Fibroblast of lung (primary cell): ENCODE data around the gene SLC39A8. TPM values are rescaled to one million over a fixed set of nuclear protein-coding genes. Genes with fewer than 3 reads are reported as not detected.

Experiments
- DNase-seq, 2 donors: peaks; one replicate each; pipeline versions ENCODE4 v3.0.0 to v3.0.0-alpha.2; 2010; ENCODE audit warnings: low read depth in 2 of 2
- H2AFZ ChIP-seq: 2 replicates; pipeline ENCODE4 v1.5.1; 2012; ENCODE audit warnings: low read length, control low read depth, inconsistent platforms
- H3K27ac ChIP-seq: 2 replicates; pipeline ENCODE4 v1.5.1; 2011; ENCODE audit warnings: low read length, control low read depth; ENCODE audit not compliant: insufficient read depth
- H3K27me3 ChIP-seq: 2 replicates; pipeline ENCODE4 v1.5.1; 2011; ENCODE audit warnings: mild to moderate bottlenecking, low read length; ENCODE audit not compliant: control insufficient read depth, insufficient read depth
- H3K36me3 ChIP-seq: 2 replicates; pipeline ENCODE4 v1.5.1; 2011; ENCODE audit warnings: low read length; ENCODE audit not compliant: control insufficient read depth, insufficient read depth
- H3K4me1 ChIP-seq: 2 replicates; pipeline ENCODE4 v1.5.1; 2011; ENCODE audit warnings: low read length; ENCODE audit not compliant: control insufficient read depth, insufficient read depth; ENCODE audit errors: extremely low read depth
- H3K4me2 ChIP-seq: 2 replicates; pipeline ENCODE4 v1.5.1; 2011; ENCODE audit warnings: low read length, control low read depth; ENCODE audit not compliant: insufficient read depth; ENCODE audit errors: extremely low read depth
- H3K4me3 ChIP-seq, 4 experiments: fragments of 200-600 bp in 1 of 4; sonication (generic) in 1 of 4; replicated peaks in 1 of 4; 2 replicates each; pipeline ENCODE4 v1.5.1; 2011 to 2016; ENCODE audit warnings: low read length in 4 of 4, low read depth in 3 of 4, mild to moderate bottlenecking in 3 of 4, control low read depth in 2 of 4, inconsistent platforms in 1 of 4, mixed read lengths in 1 of 4; ENCODE audit not compliant: insufficient read depth in 1 of 4; ENCODE audit errors: control extremely low read depth in 1 of 4
- H3K79me2 ChIP-seq: 2 replicates; pipeline ENCODE4 v1.5.1; 2012; ENCODE audit warnings: mild to moderate bottlenecking, low read length, inconsistent platforms; ENCODE audit not compliant: control insufficient read depth, insufficient read depth
- H3K9ac ChIP-seq: 2 replicates; pipeline ENCODE4 v1.5.1; 2011; ENCODE audit warnings: mild to moderate bottlenecking, low read length, control low read depth; ENCODE audit not compliant: insufficient read depth
- H3K9me3 ChIP-seq: 2 replicates; pipeline ENCODE4 v1.5.1; 2012; ENCODE audit warnings: low read depth, low read length; ENCODE audit not compliant: control insufficient read depth, insufficient read depth
- H4K20me1 ChIP-seq: 2 replicates; pipeline ENCODE4 v1.5.1; 2011; ENCODE audit warnings: low read length; ENCODE audit not compliant: control insufficient read depth, insufficient read depth; ENCODE audit errors: extremely low read depth
- EZH2 ChIP-seq: IDR thresholded peaks from 2 replicates; pipeline ENCODE4 v1.5.1; 2012; ENCODE audit warnings: low read length, control low read depth, mild to moderate bottlenecking; ENCODE audit errors: missing control alignments
- polyA plus RNA-seq, 2 donors: library from polyadenylated mRNA; depleted of rRNA in 1 of 2; stranded (reverse) in 1 of 2; unstranded in 1 of 2; fragments of >200 nt; gene quantifications; 2 replicates each; pipeline ENCODE4 v1.2.1, GENCODE V29; 2011 to 2012; ENCODE audit warnings: missing spikeins in 1 of 2
- total RNA-seq: library from RNA; depleted of rRNA; stranded (reverse); fragments of >200 nt; gene quantifications from 2 replicates; pipeline ENCODE4 v1.2.1, GENCODE V29; 2014
- TF ChIP-seq, protein P1 (sequence below), 2 donors: IDR thresholded peaks in 1 of 2; conservative IDR thresholded peaks in 1 of 2; 1 replicate in 1 of 2; 2 replicates in 1 of 2; pipeline ENCODE4 v1.5.1; 2011 to 2012; ENCODE audit warnings: low read length in 2 of 2, control low read depth in 1 of 2, inconsistent platforms in 1 of 2, low read depth in 1 of 2, mild to moderate bottlenecking in 1 of 2

The SLC39A8 gene
- total and polyA plus RNA-seq, 2 donors (not counting 1 experiment from before 2014, with no cell fraction given): 0.72 to 4.5 TPM

DNA sequence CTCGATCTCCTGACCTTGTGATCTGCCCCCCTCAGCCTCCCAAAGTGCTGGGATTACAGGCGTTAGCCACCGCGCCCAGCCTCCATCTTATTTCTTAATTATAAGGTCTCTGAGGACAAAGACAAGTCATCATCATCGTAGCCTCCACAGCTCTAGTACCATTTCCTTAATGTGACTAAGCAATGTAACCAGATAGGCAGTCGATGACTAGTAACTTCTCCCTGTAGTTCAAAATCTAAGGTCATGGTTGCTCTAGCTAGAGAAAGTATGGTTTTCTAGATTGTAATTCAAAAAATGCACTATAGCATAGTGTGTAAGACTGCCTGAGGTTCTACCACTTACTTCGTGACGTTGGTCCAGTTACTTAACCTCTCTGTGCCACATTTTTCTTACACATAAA, 6.9 kb downstream of the SLC39A8 start:
- H3K79me2 ChIP-seq: no peaks in the 10 kb centered on the region
- DNase-seq: peak in 1 of 2 donors; percentile 17
- H3K4me1 ChIP-seq: no peaks in the 10 kb centered on the region
- H3K9ac ChIP-seq: no peak overlapping the region
- H4K20me1 ChIP-seq: no peaks in the 10 kb centered on the region
- no peak overlapping the region for H3K4me3 ChIP-seq
- TF ChIP-seq, protein P1, sequence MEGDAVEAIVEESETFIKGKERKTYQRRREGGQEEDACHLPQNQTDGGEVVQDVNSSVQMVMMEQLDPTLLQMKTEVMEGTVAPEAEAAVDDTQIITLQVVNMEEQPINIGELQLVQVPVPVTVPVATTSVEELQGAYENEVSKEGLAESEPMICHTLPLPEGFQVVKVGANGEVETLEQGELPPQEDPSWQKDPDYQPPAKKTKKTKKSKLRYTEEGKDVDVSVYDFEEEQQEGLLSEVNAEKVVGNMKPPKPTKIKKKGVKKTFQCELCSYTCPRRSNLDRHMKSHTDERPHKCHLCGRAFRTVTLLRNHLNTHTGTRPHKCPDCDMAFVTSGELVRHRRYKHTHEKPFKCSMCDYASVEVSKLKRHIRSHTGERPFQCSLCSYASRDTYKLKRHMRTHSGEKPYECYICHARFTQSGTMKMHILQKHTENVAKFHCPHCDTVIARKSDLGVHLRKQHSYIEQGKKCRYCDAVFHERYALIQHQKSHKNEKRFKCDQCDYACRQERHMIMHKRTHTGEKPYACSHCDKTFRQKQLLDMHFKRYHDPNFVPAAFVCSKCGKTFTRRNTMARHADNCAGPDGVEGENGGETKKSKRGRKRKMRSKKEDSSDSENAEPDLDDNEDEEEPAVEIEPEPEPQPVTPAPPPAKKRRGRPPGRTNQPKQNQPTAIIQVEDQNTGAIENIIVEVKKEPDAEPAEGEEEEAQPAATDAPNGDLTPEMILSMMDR (conservative IDR thresholded peaks at IDR 0.05 in 1 of 2, IDR thresholded peaks at IDR 0.05 in 1 of 2; ENCODE audit: low read depth in 1 of 2, low read length in 2 of 2): no peak
- TF ChIP-seq EZH2: no peak
- no peak overlapping the region for H3K27ac ChIP-seq
- H2AFZ ChIP-seq: no peak overlapping the region
- no peaks in the 10 kb centered on the region for H3K9me3 ChIP-seq
- H3K27me3 ChIP-seq: no peaks in the 10 kb centered on the region
- no peaks in the 10 kb centered on the region for H3K36me3 ChIP-seq
- H3K4me2 ChIP-seq: no peak overlapping the region

DNA sequence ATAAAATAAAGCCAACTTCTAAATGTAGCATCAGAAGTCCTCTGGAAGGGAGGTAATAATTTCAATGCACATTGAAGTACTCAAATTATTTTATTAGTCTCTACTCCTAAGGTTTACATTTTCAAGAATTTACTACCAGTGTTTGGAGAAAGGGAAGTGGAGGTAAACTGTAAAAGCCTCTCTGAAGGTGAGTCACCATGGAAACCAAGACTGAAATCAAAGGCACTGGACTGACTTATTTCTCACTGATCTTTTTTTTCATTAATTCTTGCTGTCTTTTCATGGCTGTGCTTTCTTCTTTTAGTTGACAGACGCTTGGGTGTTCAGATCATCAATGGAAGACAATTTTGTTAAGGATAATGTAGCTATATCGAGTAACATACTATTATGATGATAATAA, 9.7 kb downstream of the SLC39A8 start:
- no peak overlapping the region for H3K4me3 ChIP-seq
- no peak overlapping the region for H2AFZ ChIP-seq
- H3K27ac ChIP-seq: no peak overlapping the region
- TF ChIP-seq EZH2: no peak
- TF ChIP-seq, protein P1 (conservative IDR thresholded peaks at IDR 0.05 in 1 of 2, IDR thresholded peaks at IDR 0.05 in 1 of 2; ENCODE audit: low read depth in 1 of 2, low read length in 2 of 2): no peak
- no peaks in the 10 kb centered on the region for H3K4me1 ChIP-seq
- H3K4me2 ChIP-seq: no peak overlapping the region
- H3K36me3 ChIP-seq: no peaks in the 10 kb centered on the region
- DNase-seq: no peak
- no peaks in the 10 kb centered on the region for H3K27me3 ChIP-seq
- H3K9ac ChIP-seq: no peak overlapping the region
- H4K20me1 ChIP-seq: no peaks in the 10 kb centered on the region
- no peaks in the 10 kb centered on the region for H3K9me3 ChIP-seq
- H3K79me2 ChIP-seq: no peaks in the 10 kb centered on the region

DNA sequence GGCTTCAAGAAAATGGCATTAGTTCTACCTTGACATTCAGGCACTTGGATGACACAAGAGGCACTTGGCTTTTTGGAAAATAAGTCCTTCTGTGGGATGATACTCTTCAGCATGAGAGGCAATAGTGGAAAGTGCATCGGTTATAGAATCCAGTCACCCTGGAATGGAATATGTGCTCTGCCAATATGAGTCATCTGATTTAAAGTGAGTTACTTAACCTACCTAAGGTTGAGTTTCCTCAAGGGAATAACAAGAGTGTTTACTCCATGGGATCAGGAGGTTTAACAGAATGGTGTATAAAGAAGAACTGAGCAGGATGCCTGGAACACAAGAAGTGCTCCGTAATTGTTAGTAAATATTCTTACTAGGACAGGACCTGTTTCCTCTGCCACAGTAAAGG, 10.7 kb downstream of the SLC39A8 start:
- Histone ChIP-seq H2AFZ (no peak overlapping the region), H3K4me3 (no peak overlapping the region), H3K4me1 (no peaks in the 10 kb centered on the region), H3K4me2 (no peak overlapping the region), H4K20me1 (no peaks in the 10 kb centered on the region), H3K79me2 (no peaks in the 10 kb centered on the region), H3K27me3 (no peaks in the 10 kb centered on the region), H3K27ac (no peak overlapping the region), H3K9me3 (no peaks in the 10 kb centered on the region), H3K9ac (no peak overlapping the region), H3K36me3 (no peaks in the 10 kb centered on the region)
- TF ChIP-seq, protein P1 (conservative IDR thresholded peaks at IDR 0.05 in 1 of 2, IDR thresholded peaks at IDR 0.05 in 1 of 2; ENCODE audit: low read depth in 1 of 2, low read length in 2 of 2): no peak
- TF ChIP-seq EZH2: no peak
- DNase-seq: no peak
